Measurements from ENCODE around the gene CACNA2D1. TPM values are rescaled to one million over a fixed set of nuclear protein-coding genes. Genes with fewer than 3 reads are reported as not detected.

Gene CACNA2D1
- polyA plus RNA-seq, 2 of the 4 experiments (the other 2 are of a cell fraction) = 18.0 to 32.9 TPM

DNA sequence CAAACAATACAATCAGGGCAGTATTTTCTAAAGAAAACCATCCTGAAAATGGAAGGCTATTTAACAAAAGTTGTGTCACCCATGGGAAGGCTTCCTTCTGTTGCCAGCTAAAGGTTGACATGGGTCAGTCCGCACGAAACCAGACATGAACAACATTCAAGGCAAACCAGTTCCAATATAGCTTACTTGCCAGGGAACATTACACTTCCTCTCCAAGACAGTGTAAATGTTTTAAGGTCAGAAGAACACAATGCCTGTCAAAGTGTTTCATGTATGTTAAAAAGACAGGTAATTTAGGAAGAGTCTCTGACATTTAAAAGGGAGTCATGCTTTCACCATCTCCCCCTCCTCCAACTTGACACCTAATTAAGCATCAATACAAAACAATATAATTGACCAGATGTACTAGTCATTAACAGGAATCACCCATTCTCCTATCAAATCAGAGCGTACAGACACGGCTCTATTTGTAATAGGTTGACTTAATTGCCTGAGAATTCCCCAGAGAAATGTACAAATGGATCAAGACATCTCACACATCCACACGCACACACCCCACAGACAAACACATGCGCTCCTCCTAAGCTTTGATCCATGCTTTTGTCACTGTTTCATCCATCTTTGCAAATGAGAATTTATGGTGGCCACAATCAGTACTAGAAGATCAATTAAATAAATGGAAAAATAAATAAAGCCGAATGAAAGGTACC is 69.5 kb downstream of the CACNA2D1 start:
- ChIA-PET CTCF (no interaction called here), POLR2A (no interaction called here)
- no peaks in the 10 kb centered on the region for H3K9me3 ChIP-seq
- no peak overlapping the region for H3K27ac ChIP-seq
- no peak overlapping the region for H3K4me2 ChIP-seq
- no peak for DNase-seq (ENCODE audit: low read depth in 1 of 2, low spot score in 1 of 2)
- no peak for FAIRE-seq
- no peak overlapping the region for H3K4me3 ChIP-seq
- H3K4me1 ChIP-seq = peaks cover 10% of the 10 kb centered on the region; the same call in 2 of the 3 replicates
- 68% methylated on average over 7 of the region's 7 CpGs for WGBS (ENCODE audit: missing lambda C conversion rate)
- no peak for TF ChIP-seq EP300 (IDR thresholded peaks at IDR 0.05)
- no peak for TF ChIP-seq BCL3 (IDR thresholded peaks at IDR 0.05)
- TF ChIP-seq CHD2 (IDR thresholded peaks at IDR 0.05; ENCODE audit: low read length, partially characterized antibody) = no peak
- no peak for TF ChIP-seq ZNF302 (CRISPR knock-in tag; IDR thresholded peaks at IDR 0.05)
- TF ChIP-seq TFCP2L1 (CRISPR knock-in tag; IDR thresholded peaks at IDR 0.05) = no peak
- no peak for TF ChIP-seq PHF8 (IDR thresholded peaks at IDR 0.05; ENCODE audit: borderline replicate concordance, low read depth)
- no peak for TF ChIP-seq JUN (IDR thresholded peaks at IDR 0.05)
- TF ChIP-seq E2F6 (IDR thresholded peaks at IDR 0.05; ENCODE audit: borderline replicate concordance, low read depth) = no peak
- no peak for ATAC-seq

- no peak for ATAC-seq
- peaks cover 9% of the 10 kb centered on the region; the same call in 2 of the 3 replicates for H3K4me1 ChIP-seq
- H3K27ac ChIP-seq = no peak overlapping the region
- POLR2A ChIA-PET = no interaction called here
- H3K4me2 ChIP-seq = no peak overlapping the region
- TF ChIP-seq EHF (CRISPR knock-in tag; IDR thresholded peaks at IDR 0.05) = no peak
- TF ChIP-seq REST (IDR thresholded peaks at IDR 0.05) = no peak
- no peak for TF ChIP-seq JUNB (IDR thresholded peaks at IDR 0.05)
- no peak for TF ChIP-seq FOSL2 (IDR thresholded peaks at IDR 0.05)
- no peak for TF ChIP-seq FOSL2 (CRISPR knock-in tag; IDR thresholded peaks at IDR 0.05)
- no peak for TF ChIP-seq ZNF302 (CRISPR knock-in tag; IDR thresholded peaks at IDR 0.05)
- TF ChIP-seq ZFP36 (IDR thresholded peaks at IDR 0.05; ENCODE audit: borderline replicate concordance, partially characterized antibody) = no peak
- TF ChIP-seq GATA3 (IDR thresholded peaks at IDR 0.05; ENCODE audit: borderline replicate concordance) = no peak
- no peak for TF ChIP-seq CBX2 (IDR thresholded peaks at IDR 0.05; ENCODE audit: borderline replicate concordance, low read depth)
- TF ChIP-seq HOXB13 (CRISPR knock-in tag; IDR thresholded peaks at IDR 0.05; ENCODE audit: low read depth) = no peak
- TF ChIP-seq POLR2AphosphoS2 (conservative IDR thresholded peaks at IDR 0.05; ENCODE audit: low read length) = no peak
- no peak for TF ChIP-seq NPAS2 (CRISPR knock-in tag; IDR thresholded peaks at IDR 0.05; ENCODE audit: borderline replicate concordance)
- TF ChIP-seq, protein P1, sequence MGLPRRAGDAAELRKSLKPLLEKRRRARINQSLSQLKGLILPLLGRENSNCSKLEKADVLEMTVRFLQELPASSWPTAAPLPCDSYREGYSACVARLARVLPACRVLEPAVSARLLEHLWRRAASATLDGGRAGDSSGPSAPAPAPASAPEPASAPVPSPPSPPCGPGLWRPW (IDR thresholded peaks at IDR 0.05) = no peak
- no peak for TF ChIP-seq RARB (CRISPR knock-in tag; IDR thresholded peaks at IDR 0.05)
- no peak overlapping the region for H3K4me3 ChIP-seq
- 96% methylated on average over 2 of the region's 2 CpGs for WGBS (ENCODE audit: missing lambda C conversion rate)
- H3K9me3 ChIP-seq = no peaks in the 10 kb centered on the region
- no peak for DNase-seq (ENCODE audit: low read depth in 1 of 2, low spot score in 1 of 2)
- CTCF ChIA-PET = no interaction called here
- no peak for FAIRE-seq
These were observed 78.9 kb downstream of the CACNA2D1 start for GRCh38 chr7:82364671-82365070.
